Head of caudate nucleus (tissue), 42 donors: ENCODE measurements around the gene PDCD2L.
"Not testable (repeated sequence)": the region's sequence is repeated elsewhere in the genome, so short reads cannot be mapped to it uniquely, and the experiment has no call there.

ENCODE experiments used
- DNase-seq, 42 donors: peaks; one replicate each; pipeline versions ENCODE4 v3.0.0 to v3.0.0-alpha.2; 2020 to 2021; ENCODE audit warnings: mixed read lengths in 7 of 42
- intact Hi-C: fragments of 100-400 bp; cut with DNase I; formaldehyde crosslinking; loops from one replicate; pipeline ENCODE4 v1.15.0; 2022

PDCD2L gene

DNA sequence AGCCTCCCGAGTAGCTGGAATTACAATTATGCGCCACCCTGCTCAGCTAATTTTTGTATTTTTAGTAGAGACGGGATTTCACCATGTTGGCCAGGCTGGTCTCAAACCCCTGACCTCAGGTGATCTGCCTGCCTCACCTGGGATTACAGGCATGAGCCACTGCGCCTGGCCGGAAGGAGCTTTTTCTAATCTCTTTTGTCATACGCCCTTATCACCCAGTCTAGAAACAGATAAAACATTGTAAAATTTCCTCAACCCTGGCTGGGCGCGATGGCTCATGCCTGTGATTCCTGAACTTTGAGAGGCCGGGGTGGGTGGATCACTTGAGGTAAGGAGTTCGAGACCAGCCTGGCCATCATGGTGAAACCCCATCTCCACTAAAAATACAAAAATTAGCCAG lies 35.0 kb upstream of the PDCD2L start:
- intact Hi-C loops: loop anchor here (10.0 kb wide), 1 partner anchor 56 kb away; the partner anchor contains the start of gene UBA2
- DNase-seq: not testable (repeated sequence)

DNA sequence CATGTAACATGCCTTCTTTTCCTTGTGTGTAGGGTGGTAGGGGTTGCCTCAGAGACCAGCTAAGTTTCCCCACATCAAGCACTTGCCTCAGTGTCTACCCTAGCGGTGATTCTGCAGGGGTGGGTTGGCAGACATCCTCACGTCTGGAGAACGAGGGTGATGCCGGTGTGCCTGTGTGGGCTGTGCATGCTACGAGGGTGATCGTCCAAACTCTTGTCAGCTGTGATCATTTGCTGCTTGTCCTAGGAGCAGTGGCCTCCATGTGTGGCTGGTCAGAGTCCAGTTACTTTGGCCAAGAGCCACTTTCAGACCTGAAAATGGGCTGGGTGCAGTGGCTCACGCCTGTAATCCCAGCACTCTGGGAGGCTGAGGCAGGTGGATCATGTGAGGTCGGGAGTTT lies 34.1 kb upstream of the PDCD2L start:
- intact Hi-C loops: no loop called here
- no peak for DNase-seq

DNA sequence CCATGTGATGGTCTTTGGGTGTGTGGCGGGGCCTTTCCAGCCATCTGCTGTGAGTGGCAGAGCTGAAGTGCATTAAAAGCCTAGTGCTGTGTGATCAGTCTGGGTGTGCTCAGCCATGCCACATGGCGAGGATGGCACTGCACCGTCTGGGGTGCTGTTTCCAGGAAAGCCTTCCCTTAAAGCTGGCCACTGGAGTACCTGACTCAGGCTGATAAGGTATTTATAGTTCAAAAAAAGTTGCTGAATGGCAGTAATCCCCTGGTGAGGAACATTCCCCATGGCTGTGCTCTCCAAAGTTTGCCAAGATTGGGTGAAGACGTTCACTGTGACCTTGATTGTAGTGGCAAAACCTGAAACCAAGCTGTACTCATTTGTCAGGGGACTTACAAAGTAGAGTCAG lies 33.2 kb upstream of the PDCD2L start:
- DNase-seq: no peak
- intact Hi-C loops: no loop called here

DNA sequence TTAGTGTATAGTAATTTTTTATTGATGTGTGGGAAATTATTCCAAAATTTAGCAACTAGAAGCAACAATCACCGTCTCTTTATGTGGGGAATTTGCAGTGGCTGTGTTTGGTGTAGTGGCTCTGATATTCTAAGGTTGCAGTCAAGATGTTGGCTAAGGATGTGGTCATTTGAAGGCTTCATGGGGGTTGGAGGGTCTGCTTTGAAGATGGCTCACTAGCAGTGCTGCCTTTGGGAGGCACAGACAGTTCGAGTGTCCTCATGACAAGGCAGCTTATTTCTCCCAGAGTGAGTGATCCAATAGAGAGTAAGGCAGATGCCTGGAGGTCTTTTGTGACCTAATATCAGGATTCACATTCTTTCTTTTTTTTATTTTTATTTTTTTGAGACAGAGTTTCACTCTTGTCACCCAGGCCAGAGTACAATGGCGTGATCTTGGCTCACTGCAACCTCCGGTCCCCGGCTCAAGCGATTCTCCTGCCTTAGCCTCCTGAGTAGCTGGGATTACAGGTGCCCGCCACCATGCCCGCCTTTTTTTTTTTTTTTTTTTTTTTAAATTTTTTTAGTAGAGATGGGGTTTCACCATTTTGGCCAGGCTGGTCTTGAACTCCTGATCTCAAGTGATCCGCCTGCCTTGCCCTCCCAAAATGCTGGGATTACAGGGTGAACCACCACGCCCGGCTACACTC lies 30.5 kb upstream of the PDCD2L start:
- DNase-seq: no peak
- intact Hi-C loops: no loop called here

DNA sequence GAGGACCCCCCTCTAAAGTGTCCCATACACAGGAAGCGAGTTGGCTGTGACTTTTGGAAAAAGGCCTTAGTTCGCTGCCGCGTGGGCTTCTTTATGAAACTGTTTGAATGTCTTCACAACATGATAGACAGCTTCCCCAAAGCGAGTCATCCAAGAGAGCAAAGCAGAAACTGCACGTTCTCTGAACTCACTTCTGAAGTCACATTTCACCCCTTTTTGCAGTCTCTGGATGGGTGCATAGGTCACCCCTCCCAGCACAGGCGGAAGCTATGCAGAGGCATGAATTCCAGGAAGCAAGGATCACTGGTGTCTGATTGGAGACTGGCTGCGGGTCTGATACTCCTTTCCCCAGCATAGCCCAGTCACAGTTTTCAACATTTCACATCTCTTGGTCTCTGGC lies 28.6 kb upstream of the PDCD2L start:
- intact Hi-C loops: no loop called here
- DNase-seq: peak in 3 of 42 donors; percentile 16 to 25 (median 23)

DNA sequence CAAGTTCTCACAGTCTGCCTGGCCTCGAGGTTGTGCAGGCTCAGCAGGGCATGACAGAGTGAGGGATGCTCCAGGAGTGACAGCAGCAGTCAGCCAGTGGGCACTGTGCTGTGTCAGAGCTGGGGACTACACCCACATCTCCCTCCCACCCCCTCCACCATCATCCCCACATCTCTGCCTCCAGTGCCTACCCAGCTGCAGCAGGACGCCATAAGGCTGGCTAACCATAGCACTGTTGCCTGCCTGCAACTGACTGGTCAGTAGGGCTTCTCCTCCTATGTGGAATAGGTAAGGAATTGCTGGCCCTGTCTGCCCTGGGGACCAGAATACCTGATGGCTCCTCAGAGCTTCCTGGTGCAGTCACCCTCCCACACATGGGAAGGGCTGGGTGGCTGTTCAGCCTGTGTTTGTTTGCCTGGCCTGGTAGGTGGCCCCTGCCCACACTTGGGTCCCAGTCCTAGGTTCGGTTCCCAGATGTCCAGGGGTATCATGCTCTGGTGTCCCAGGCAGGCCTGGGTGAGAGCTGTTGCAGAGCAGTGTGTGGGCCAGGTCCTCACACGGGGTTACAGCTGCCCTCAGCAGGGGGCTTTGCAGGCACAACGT lies 23.5 kb upstream of the PDCD2L start:
- intact Hi-C loops: no loop called here
- DNase-seq: peak in 2 of 42 donors; percentile 3 to 25

DNA sequence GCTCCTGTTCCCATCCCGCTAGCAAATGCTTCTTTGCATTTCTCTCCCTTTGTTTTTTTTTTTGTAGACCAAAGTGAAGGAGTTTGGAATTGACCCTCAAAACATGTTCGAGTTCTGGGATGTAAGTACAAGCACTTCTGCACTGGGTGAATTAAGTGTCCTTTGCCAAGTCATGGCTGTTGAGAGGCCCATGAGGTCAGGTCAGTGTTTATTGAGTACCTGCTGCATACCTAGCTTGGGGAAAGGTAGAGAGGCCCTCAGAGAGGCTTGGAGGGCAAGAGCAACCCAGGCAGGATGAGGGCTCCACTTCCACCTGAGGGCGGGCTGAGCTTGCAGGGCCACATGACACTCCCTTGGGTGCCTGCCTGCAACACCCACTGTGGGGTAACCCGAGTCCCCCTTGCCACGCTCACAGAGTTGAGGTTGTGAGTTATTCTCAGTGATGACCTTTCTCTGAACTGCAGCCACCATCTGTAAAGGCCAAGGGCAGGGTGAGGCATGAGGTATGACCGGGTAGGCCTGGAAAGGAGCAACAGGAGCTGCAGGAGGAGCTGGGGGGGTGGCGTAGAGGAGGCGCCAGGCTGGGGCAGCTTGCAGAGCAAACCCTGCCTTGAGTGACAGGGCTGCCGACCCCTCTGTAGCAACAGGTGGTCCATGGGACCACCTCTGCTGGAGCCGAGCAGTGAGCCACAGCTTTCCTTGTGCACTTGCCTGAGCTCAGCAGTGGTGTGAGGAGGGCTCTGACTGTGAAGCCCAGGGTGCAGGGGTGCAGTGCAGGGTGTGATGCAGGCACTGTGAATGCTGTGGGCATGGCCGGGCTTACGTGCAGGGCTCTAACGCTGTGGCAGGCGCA lies 22.6 kb upstream of the PDCD2L start:
- intact Hi-C loops: no loop called here
- DNase-seq: peak in 7 of 42 donors; percentile 5 to 50 (median 28)

DNA sequence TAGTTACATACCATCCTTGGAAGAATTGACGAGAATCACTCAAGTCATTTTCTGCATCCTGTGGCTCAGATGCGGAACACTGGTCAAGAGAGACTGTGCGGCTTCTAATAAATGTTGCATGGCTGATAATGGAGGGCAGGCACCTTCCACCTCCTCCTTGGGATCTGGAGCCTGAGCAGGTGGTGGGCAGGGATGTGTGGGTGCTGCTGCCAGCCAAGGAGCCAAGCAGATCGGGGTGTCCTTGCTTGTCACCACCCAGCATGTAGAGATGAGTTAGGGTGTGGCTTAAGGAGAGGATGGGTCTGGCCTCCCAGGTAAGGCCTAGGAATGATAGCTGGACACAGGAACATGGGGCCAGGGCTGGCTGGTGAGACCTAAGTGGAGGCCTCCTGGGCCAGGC lies 21.7 kb upstream of the PDCD2L start:
- intact Hi-C loops: no loop called here

DNA sequence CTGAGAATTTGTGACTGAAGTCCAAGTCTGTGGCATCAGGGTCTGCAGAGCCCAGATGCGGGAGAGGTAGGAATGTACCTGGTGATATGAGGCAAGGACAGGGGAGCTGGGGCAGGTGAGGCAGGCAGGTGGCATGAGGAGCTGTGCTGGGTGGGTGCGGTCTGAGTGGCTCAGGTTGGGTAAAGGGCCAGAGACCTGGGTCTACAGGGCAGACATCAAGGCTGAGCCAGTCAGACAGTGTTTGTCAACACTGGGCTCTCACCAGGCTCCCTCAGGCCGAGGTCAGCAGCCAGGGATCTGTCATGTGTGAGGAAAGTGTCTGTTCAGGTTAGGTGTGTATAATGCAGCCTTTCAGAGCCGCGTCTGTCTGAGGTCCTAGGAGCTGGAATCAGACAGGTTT lies 20.6 kb upstream of the PDCD2L start:
- intact Hi-C loops: no loop called here
- DNase-seq: no peak

More for the DNA sequence above, 21.7 kb upstream of the PDCD2L start:
- DNase-seq: peak in 19 of 42 donors; percentile 19 to 72 (median 46)

DNA sequence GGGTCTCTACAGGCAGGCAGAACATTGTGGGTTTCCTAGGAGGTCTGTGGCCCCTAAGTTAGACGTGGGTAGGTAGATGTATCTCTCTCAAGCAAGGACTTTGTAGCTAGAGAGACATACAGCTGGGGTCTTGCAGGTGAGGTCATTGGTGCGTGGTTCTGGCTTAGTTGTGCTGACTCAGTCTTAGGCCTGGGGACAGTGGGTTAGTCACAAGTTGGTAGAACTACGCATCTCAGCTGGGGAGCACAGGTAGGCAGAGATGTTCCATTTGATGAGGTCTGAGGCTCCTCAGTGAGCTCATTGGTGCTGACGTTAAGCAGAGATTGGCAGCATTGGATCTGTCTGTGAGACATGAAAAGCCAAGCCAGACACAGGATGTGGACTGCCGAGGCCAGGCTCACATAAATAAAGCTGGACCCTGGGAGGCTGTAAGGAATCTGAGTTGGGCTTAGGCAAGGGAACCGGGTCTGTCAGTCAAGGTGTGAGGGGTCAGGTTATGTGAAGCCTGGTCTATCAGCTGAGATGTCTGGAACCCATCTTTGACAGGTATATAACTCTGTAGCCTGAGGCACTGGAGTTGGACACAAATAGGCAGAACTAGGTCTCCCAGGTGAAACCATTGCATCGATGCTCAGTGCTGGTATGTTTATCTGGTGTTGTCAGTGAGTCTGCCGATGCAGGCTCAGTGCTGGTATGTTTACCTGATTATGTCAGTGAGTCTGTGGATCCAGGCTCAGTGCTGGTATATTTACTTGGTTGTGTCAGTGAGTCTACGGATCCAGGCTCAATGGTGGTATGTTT lies 17.4 kb upstream of the PDCD2L start:
- intact Hi-C loops: no loop called here
- no peak for DNase-seq

DNA sequence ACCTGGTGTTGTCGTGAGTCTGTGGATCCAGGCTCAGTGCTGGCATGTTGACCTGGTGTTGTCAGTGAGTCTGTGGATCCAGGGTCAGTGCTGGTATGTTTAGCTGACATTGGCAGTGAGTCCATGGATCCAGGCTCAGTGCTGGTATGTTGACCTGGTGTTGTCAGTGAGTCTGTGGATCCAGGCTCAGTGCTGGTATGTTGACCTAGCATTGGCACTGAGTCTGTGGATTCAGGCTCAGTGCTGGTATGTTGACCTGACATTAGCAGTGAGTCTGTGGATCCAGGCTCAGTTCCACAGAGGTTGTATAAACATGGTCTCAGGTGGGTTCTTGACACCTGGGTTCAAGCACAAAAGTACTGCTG lies 16.8 kb upstream of the PDCD2L start:
- intact Hi-C loops: no loop called here
- no peak for DNase-seq

DNA sequence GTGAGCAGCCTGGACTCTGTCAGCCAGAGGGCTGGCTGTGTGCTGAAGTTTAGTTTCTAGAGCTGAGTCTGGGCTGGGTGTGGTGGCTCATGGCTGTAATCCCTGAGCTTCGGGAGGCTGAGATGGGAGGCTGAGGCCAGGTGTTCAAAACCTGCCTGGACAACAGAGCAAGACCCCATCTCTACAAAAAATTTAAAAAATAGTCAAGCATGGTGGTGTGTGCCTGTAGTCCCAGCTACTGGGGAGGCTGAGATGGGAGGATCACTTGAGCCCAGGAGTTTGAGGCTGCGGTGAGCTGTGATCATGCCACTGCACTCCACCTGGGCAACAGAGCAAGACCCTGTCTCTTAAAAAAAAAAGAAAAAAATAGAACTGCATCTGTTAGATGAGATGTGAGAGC lies 15.5 kb upstream of the PDCD2L start:
- DNase-seq, intact Hi-C loops: not testable (repeated sequence)

DNA sequence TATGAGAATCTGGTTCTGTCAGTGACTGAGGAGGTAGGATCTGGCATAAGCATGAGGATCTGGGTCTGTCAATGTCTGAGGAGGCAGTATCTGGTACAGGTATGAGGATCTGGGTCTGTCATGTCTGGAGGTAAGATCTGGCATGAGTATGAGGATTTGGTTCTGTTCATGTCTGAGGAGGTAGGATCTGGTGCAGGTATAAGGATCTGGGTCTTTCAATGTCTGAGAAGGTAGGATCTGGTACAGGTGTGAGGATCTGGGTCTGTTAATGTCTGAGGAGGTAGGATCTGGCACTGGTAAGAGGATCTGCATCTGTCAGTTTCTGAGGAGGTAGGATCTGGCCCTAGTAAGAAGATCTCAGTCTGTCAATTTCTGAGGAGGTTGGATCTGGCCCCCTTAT lies 12.4 kb upstream of the PDCD2L start:
- no peak for DNase-seq
- intact Hi-C loops: no loop called here

DNA sequence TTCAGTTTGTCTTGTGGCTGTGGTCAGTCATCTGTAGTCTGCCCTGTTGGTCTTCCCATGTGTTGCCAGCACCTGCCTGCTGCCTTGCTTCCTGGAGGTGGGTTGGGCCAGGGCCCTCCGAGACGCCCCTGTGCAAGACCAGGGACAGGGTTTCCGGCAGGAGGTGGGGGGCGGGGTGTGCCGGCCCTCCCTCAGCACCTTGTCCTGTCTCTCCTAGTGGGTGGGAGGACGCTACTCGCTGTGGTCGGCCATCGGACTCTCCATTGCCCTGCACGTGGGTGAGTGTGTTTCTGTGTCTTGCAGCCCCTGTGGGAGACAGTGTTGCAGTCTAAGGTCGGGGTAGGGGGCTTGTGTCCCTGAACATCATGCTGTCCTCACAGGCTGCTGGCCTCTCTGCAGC lies 11.2 kb upstream of the PDCD2L start:
- DNase-seq: no peak
- intact Hi-C loops: no loop called here

DNA sequence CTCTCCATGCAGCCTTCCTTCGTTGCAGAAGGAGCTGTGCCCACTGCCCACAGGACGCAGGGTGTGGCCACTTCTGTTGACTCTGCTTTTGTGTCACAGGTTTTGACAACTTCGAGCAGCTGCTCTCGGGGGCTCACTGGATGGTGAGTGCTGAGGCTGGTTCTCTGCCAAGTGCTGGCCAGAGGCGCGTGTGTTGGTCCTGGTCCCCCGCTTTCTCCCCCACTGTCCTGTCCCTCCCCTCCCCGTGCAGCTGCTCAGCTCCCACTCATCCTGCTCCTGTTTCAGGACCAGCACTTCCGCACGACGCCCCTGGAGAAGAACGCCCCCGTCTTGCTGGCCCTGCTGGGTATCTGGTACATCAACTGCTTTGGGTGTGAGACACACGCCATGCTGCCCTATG lies 10.6 kb upstream of the PDCD2L start:
- no peak for DNase-seq
- intact Hi-C loops: no loop called here

DNA sequence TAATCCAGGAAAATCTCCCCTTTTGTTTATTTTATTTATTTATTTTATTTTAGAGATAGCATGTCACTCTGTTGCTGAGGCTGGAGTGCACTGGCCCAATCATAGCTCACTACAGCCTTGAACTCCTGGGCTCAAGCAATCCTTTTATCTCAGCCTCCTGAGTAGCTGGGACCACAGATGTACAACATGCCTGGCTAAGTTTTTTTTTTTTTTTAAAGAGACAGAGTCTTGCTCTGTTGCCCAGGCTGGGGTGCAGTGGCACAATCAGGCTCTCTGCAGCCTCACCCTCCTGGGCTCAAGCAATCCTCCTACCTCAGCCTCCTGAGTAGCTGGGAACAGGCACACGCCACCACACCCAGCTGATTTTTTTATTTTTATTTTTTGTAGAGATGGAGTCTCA lies 6.3 kb upstream of the PDCD2L start:
- intact Hi-C loops: no loop called here
- no peak for DNase-seq

DNA sequence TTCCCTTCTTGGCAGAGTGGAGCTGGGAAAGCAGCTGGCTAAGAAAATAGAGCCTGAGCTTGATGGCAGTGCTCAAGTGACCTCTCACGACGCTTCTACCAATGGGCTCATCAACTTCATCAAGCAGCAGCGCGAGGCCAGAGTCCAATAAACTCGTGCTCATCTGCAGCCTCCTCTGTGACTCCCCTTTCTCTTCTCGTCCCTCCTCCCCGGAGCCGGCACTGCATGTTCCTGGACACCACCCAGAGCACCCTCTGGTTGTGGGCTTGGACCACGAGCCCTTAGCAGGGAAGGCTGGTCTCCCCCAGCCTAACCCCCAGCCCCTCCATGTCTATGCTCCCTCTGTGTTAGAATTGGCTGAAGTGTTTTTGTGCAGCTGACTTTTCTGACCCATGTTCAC lies 4.3 kb upstream of the PDCD2L start:
- intact Hi-C loops: no loop called here
- DNase-seq: no peak

DNA sequence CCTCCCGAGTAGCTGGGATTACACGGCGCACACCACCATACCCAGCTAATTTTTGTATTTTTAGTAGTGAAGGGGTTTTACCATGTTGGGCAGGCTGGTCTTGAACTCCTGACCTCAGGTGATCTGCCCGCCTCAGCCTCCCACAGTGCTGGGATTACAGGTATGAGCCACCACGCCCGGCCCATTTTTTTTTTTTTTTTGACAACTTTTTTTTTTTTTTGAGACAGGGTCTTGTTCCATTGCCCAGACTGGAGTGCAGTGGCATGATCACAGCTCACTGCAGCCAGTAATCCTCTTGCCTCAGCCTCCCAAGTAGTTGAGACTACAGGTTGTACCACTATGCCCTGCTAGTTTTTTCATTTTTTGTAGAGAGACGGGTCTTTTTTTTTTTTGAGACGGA lies 3.4 kb upstream of the PDCD2L start:
- intact Hi-C loops: not testable (repeated sequence)

DNA sequence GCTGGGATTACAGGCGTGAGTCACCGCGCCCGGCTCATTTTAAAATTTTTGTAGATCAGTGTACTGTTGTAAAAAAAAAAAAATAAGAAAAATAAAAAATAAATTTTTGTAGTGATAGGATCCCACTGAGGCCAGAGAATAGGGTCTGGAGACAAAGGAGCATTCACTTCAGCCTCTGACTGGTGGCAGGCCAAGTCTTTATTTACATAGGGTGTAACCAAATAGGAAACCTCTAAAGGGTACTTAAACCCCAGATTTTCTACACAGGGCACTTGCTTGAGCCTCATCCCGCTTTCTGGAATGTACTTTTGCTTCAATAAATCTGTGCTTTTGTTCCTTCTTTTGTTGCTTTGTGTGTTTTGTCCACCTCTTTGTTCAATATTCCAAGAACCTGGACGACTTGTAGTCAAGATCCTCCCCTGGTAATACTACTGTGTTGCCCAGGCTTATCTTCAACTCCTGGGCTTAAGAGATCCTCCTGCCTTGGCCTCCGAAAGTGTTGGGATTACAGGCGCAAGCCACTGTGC lies 2.1 kb upstream of the PDCD2L start:
- no peak for DNase-seq
- intact Hi-C loops: no loop called here

More for the DNA sequence above, 3.4 kb upstream of the PDCD2L start:
- not testable (repeated sequence) for DNase-seq
